Endometrial microvascular endothelial cells (primary cell): Measurements from ENCODE around the gene SCYGR1. TPM values are rescaled to one million over a fixed set of nuclear protein-coding genes. Genes with fewer than 3 reads are reported as not detected.
"Not testable (repeated sequence)": the region's sequence is repeated elsewhere in the genome, so short reads cannot be mapped to it uniquely, and the experiment has no call there.

ENCODE experiments used
- in situ Hi-C: cut with HindIII; loops from 2 replicates; pipeline ENCODE4 v1.10.0; 2017; ENCODE audit warnings: low sequenced_read_pairs, low pct_unique_long_range_greater_than_20kb; ENCODE audit errors: inconsistent ontology term
- total RNA-seq: library from RNA; depleted of rRNA; stranded (reverse); fragments of >200 nt; gene quantifications from one replicate; pipeline ENCODE4 v1.2.3, GENCODE V29; 2015; ENCODE audit errors: inconsistent ontology term

SCYGR1 gene
- total RNA-seq, 1 donor from 2014 or later: not detected

GRCh38 chr2:227406177-227407031 is 18.7 kb upstream of the SCYGR1 start:
- in situ Hi-C loops: no loop called here

GRCh38 chr2:227404585-227405271 is 17.0 kb upstream of the SCYGR1 start:
- in situ Hi-C loops: no loop called here

- in situ Hi-C loops: no loop called here
Observed at GRCh38 chr2:227402959-227403358, 15.2 kb upstream of the SCYGR1 start.

- in situ Hi-C loops: no loop called here
Observed at GRCh38 chr2:227402321-227402720, 14.6 kb upstream of the SCYGR1 start.

GRCh38 chr2:227401550-227401949 is 13.8 kb upstream of the SCYGR1 start:
- in situ Hi-C loops: no loop called here

- in situ Hi-C loops: no loop called here
Observed at GRCh38 chr2:227398684-227399670, 11.2 kb upstream of the SCYGR1 start.

- in situ Hi-C loops: no loop called here
Observed at GRCh38 chr2:227397562-227397961, 9.8 kb upstream of the SCYGR1 start.

- in situ Hi-C loops: no loop called here
Observed at GRCh38 chr2:227395556-227395955, 7.8 kb upstream of the SCYGR1 start.

- in situ Hi-C loops: no loop called here
Observed at GRCh38 chr2:227394401-227394800, 6.7 kb upstream of the SCYGR1 start.

GRCh38 chr2:227390468-227391256 is 2.9 kb upstream of the SCYGR1 start:
- in situ Hi-C loops: no loop called here

GRCh38 chr2:227389661-227390060 is 1.9 kb upstream of the SCYGR1 start:
- in situ Hi-C loops: no loop called here

GRCh38 chr2:227389231-227389630 is 1.5 kb upstream of the SCYGR1 start:
- in situ Hi-C loops: no loop called here

- in situ Hi-C loops: no loop called here
Observed at GRCh38 chr2:227388537-227389011, 825 bp upstream of the SCYGR1 start.

- in situ Hi-C loops: no loop called here
Observed at GRCh38 chr2:227386630-227387029, 1.1 kb downstream of the SCYGR1 start.

GRCh38 chr2:227383686-227384085 is 4.1 kb downstream of the SCYGR1 start:
- in situ Hi-C loops: no loop called here

- in situ Hi-C loops: not testable (repeated sequence)
Observed at GRCh38 chr2:227382241-227382835, 5.4 kb downstream of the SCYGR1 start.

GRCh38 chr2:227379095-227379494 is 8.7 kb downstream of the SCYGR1 start, which contains the start of gene TM4SF20:
TSS of gene TM4SF20 (minus strand) at chr2:227379306. CDS start at chr2:227379268, 38 bp downstream.
- in situ Hi-C loops: no loop called here

- in situ Hi-C loops: no loop called here
Observed at GRCh38 chr2:227378371-227378782, 9.4 kb downstream of the SCYGR1 start.
